GM12891 (cell line): ENCODE results near the gene SRP14.
A peak's percentile ranks its signal among the peaks of the same experiment; 100 is the strongest.

ENCODE experiments used
- PAX5 ChIP-seq: IDR thresholded peaks from 2 replicates; pipeline ENCODE4 v1.6.1; 2011; ENCODE audit warnings: low read length, moderate library complexity, mild to moderate bottlenecking; ENCODE audit not compliant: insufficient read depth, severe bottlenecking
- POLR2A ChIP-seq: IDR thresholded peaks from 2 replicates; pipeline ENCODE4 v1.6.1; 2011; ENCODE audit warnings: low read depth, low read length, control low read depth
- POLR2AphosphoS5 ChIP-seq: IDR thresholded peaks from 2 replicates; pipeline ENCODE4 v1.6.1; 2011; ENCODE audit warnings: low read depth, low read length, control low read depth
- POU2F2 ChIP-seq: IDR thresholded peaks from 2 replicates; pipeline ENCODE4 v1.6.1; 2011; ENCODE audit warnings: low read depth, mild to moderate bottlenecking, control low read depth, low read length, moderate library complexity
- SPI1 ChIP-seq: IDR thresholded peaks from 2 replicates; pipeline ENCODE4 v1.6.1; 2011; ENCODE audit warnings: low read depth, low read length, control low read depth
- TAF1 ChIP-seq: IDR thresholded peaks from 2 replicates; pipeline ENCODE4 v1.6.1; 2011; ENCODE audit warnings: low read depth, low read length, control low read depth

DNA sequence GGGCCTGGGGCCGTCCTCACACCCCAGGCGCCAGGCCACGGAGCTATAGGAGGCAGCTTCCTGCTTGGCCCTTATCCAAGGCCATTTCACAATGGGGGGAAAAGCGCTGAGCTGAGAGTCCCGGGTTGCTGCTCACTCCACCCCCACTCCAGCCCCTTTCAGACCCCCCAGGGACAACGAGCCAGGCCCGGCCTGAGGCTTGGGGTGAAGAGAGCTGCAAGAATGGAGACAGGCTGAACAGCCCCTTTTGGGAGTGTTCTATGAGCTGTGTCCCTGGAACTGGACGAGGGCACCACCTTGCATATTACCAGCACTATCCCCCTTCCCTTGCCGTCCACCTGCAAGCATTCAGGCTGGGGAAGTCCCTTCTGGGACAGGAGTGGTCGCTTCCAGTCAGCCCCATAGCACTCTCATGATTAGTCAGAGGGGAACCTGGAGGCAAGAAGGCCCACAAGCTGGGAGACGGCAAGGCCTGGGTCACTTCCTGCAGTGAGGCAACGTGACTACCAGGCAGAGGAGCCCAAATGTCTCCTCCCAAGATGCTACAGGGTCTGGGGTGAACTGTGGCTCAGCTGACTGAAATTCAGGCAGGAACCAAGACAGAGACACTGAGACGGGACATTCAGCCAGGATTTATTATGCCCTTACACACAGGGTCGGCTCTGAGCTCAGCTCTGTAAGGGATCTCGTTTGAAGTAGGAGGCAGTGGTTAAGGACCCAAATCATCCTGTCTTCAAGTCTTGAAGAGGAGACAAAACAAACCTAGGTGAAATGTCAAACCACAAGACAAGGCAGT lies 8.6 kb upstream of the SRP14 start:
- TF ChIP-seq TAF1 (no peak), POLR2A (no peak), SPI1 (peak; percentile 70), POLR2AphosphoS5 (no peak), PAX5 (no peak), POU2F2 (no peak)
